GM08714 (cell line): ENCODE data around the gene GIGYF2.

Experiments
- H3K4me3 ChIP-seq: fragments of 200-500 bp; sonication (Bioruptor generic); 2 replicates; pipeline ENCODE4 v1.5.1; 2014; ENCODE audit warnings: mild to moderate bottlenecking, low read length, inconsistent platforms
- ZNF274 ChIP-seq: IDR thresholded peaks from 2 replicates; pipeline ENCODE4 v1.6.1; 2012; ENCODE audit warnings: mild to moderate bottlenecking, low read depth, low read length

GIGYF2 gene

GRCh38 chr2:232795920-232796319 lies 98.8 kb downstream of the GIGYF2 start:
- no peak for TF ChIP-seq ZNF274
- H3K4me3 ChIP-seq: no peak overlapping the region

GRCh38 chr2:232798187-232798586 lies 101.1 kb downstream of the GIGYF2 start:
- TF ChIP-seq ZNF274: no peak
- H3K4me3 ChIP-seq: no peak overlapping the region

GRCh38 chr2:232800166-232800565 lies 103.0 kb downstream of the GIGYF2 start:
- no peak overlapping the region for H3K4me3 ChIP-seq
- no peak for TF ChIP-seq ZNF274

GRCh38 chr2:232802091-232802490 lies 105.0 kb downstream of the GIGYF2 start:
- TF ChIP-seq ZNF274: no peak
- no peak overlapping the region for H3K4me3 ChIP-seq

GRCh38 chr2:232809349-232810124 lies 112.4 kb downstream of the GIGYF2 start:
- H3K4me3 ChIP-seq: no peak overlapping the region
- TF ChIP-seq ZNF274: no peak

GRCh38 chr2:232810444-232810843 lies 113.3 kb downstream of the GIGYF2 start:
- no peak for TF ChIP-seq ZNF274
- H3K4me3 ChIP-seq: no peak overlapping the region

- no peak for TF ChIP-seq ZNF274
- H3K4me3 ChIP-seq: no peak overlapping the region
These were observed 118.4 kb downstream of the GIGYF2 start for GRCh38 chr2:232815569-232815968.

GRCh38 chr2:232816657-232817056 lies 119.5 kb downstream of the GIGYF2 start:
- H3K4me3 ChIP-seq: no peak overlapping the region
- TF ChIP-seq ZNF274: no peak

GRCh38 chr2:232817756-232818155 lies 120.6 kb downstream of the GIGYF2 start:
- no peak overlapping the region for H3K4me3 ChIP-seq
- TF ChIP-seq ZNF274: no peak

GRCh38 chr2:232829988-232830387 lies 132.9 kb downstream of the GIGYF2 start:
- H3K4me3 ChIP-seq: no peak overlapping the region
- no peak for TF ChIP-seq ZNF274

GRCh38 chr2:232831496-232831895 lies 134.4 kb downstream of the GIGYF2 start:
- no peak for TF ChIP-seq ZNF274
- H3K4me3 ChIP-seq: no peak overlapping the region

GRCh38 chr2:232833830-232834229 lies 136.7 kb downstream of the GIGYF2 start:
- H3K4me3 ChIP-seq: no peak overlapping the region
- TF ChIP-seq ZNF274: no peak

GRCh38 chr2:232835687-232836208 lies 138.6 kb downstream of the GIGYF2 start:
- H3K4me3 ChIP-seq: no peak overlapping the region
- TF ChIP-seq ZNF274: no peak

- no peak overlapping the region for H3K4me3 ChIP-seq
- TF ChIP-seq ZNF274: no peak
These were observed 139.8 kb downstream of the GIGYF2 start for GRCh38 chr2:232836934-232837333.

GRCh38 chr2:232838406-232838874 lies 141.3 kb downstream of the GIGYF2 start:
- no peak for TF ChIP-seq ZNF274
- peak overlapping the region; percentile 62; the same call in 1 of the 2 replicates for H3K4me3 ChIP-seq
